K562 (cell line): ENCODE results near the gene ADAT3. TPM values are rescaled to one million over a fixed set of nuclear protein-coding genes. Genes with fewer than 3 reads are reported as not detected.

Experiments used
- ARNT ChIP-seq, 2 experiments: fragments of 450-650 bp; IDR thresholded peaks; 2 replicates each; pipeline ENCODE4 v1.6.1; 2016; ENCODE audit warnings: mild to moderate bottlenecking in 1 of 2
- CEBPB ChIP-seq: fragments of 450-650 bp; IDR thresholded peaks from 2 replicates; pipeline ENCODE4 v1.6.1; 2016; ENCODE audit warnings: missing genetic modification characterization, missing compliant biosample characterization
- CHD2 ChIP-seq: IDR thresholded peaks from 2 replicates; pipeline ENCODE4 v1.6.1; 2011; ENCODE audit warnings: low read depth, low read length
- EGR1 ChIP-seq: fragments of 450-650 bp; conservative IDR thresholded peaks from 2 replicates; pipeline ENCODE4 v1.6.1; 2017; ENCODE audit warnings: mild to moderate bottlenecking
- ETS1 ChIP-seq: conservative IDR thresholded peaks from 2 replicates; pipeline ENCODE4 v1.6.1; 2011; ENCODE audit warnings: low read depth, mild to moderate bottlenecking, low read length; ENCODE audit not compliant: control insufficient read depth
- GABPA ChIP-seq: fragments of 200-800 bp; sonication (Bioruptor generic); conservative IDR thresholded peaks from 2 replicates; pipeline ENCODE4 v1.6.1; 2016; ENCODE audit warnings: low read depth, missing genetic modification characterization, missing compliant biosample characterization
- HMG20B ChIP-seq: fragments of 250-450 bp; sonication (Bioruptor Pico); IDR thresholded peaks from 2 replicates; pipeline ENCODE4 v1.5.0; 2021; ENCODE audit warnings: mild to moderate bottlenecking
- ILF3 ChIP-seq: fragments of 450-650 bp; IDR thresholded peaks from 2 replicates; pipeline ENCODE4 v1.6.1; 2018; ENCODE audit warnings: antibody characterized with exemption, mild to moderate bottlenecking, moderate library complexity, borderline replicate concordance
- MCM7 ChIP-seq, 2 experiments: fragments of 450-650 bp; IDR thresholded peaks; 2 replicates each; pipeline ENCODE4 v1.6.1; 2016 to 2018
- MYNN ChIP-seq, 2 experiments: sonication (generic); formaldehyde crosslinking in 1 of 2; IDR thresholded peaks; 2 replicates each; pipeline versions ENCODE4 v1.5.0 to v1.6.1; 2016 to 2020; ENCODE audit warnings: antibody characterized with exemption in 1 of 2, missing genetic modification reagents in 1 of 2
- PHB ChIP-seq: fragments of 250-450 bp; sonication (Bioruptor Pico); IDR thresholded peaks from 2 replicates; pipeline ENCODE4 v1.5.0; 2021
- RBFOX2 ChIP-seq: fragments of 200-400 bp; formaldehyde crosslinking; IDR thresholded peaks from 2 replicates; pipeline ENCODE4 v1.6.1; 2017; ENCODE audit warnings: low read depth, mild to moderate bottlenecking, low read length, moderate library complexity
- SMARCC2 ChIP-seq: fragments of 450-650 bp; IDR thresholded peaks from 2 replicates; pipeline ENCODE4 v1.6.1; 2017; ENCODE audit warnings: antibody characterized with exemption, moderate library complexity, mild to moderate bottlenecking, low read depth
- TRIM28 ChIP-seq: fragments of 450-650 bp; IDR thresholded peaks from 2 replicates; pipeline ENCODE4 v1.6.1; 2017
- VEZF1 ChIP-seq: fragments of 200-800 bp; sonication (Bioruptor generic); IDR thresholded peaks from 2 replicates; pipeline ENCODE4 v1.6.1; 2017; ENCODE audit warnings: missing genetic modification characterization, missing compliant biosample characterization
- ZKSCAN1 ChIP-seq: fragments of 150-350 bp; IDR thresholded peaks from 2 replicates; pipeline ENCODE4 v1.6.1; 2016; ENCODE audit warnings: low read depth, low read length
- ZNF12 ChIP-seq: sonication (generic); formaldehyde crosslinking; IDR thresholded peaks from 2 replicates; pipeline ENCODE4 v1.4.0; 2020; ENCODE audit warnings: mild to moderate bottlenecking, missing genetic modification reagents
- ZNF133 ChIP-seq: fragments of 250-450 bp; sonication (Bioruptor Pico); IDR thresholded peaks from 2 replicates; pipeline ENCODE4 v1.4.0; 2020; ENCODE audit warnings: mild to moderate bottlenecking
- ZNF174 ChIP-seq: fragments of 250-450 bp; sonication (Bioruptor Pico); IDR thresholded peaks from 2 replicates; pipeline ENCODE4 v1.4.0; 2020; ENCODE audit warnings: mild to moderate bottlenecking
- ZNF57 ChIP-seq: fragments of 450-650 bp; formaldehyde crosslinking; IDR thresholded peaks from 2 replicates; pipeline ENCODE4 v1.4.0; 2020; ENCODE audit warnings: mild to moderate bottlenecking, moderate library complexity
- polyA plus RNA-seq, 8 experiments: library from polyadenylated mRNA; depleted of rRNA in 4 of 8; stranded (reverse) in 5 of 8; unstranded in 3 of 8; fragments of >200 nt; fragmentation: Nextera tagmentation in 2 of 8; fragmentation: Illumina TruSeq in 1 of 8; extraction: Ambion mirVana in 2 of 8; extraction: Trizol in 1 of 8; gene quantifications; 2 replicates each; pipeline versions ENCODE4 v1.2.1 to v1.2.3, GENCODE V29; 2011 to 2014; ENCODE audit warnings: inconsistent platforms in 1 of 8, missing spikeins in 1 of 8
- total RNA-seq, 7 experiments: library from RNA; depleted of rRNA in 6 of 7; stranded (reverse); fragments of >200 nt in 6 of 7; fragmentation: Illumina TruSeq in 2 of 7; extraction: Trizol in 2 of 7; gene quantifications; 2 replicates each; pipeline versions ENCODE4 v1.2.1 to v1.2.3, GENCODE V29; 2011 to 2021; ENCODE audit warnings: low replicate concordance in 1 of 7
- TF ChIP-seq, protein P1 (sequence below): fragments of 450-650 bp; IDR thresholded peaks from 2 replicates; pipeline ENCODE4 v1.6.1; 2017; ENCODE audit warnings: antibody characterized with exemption, mild to moderate bottlenecking
- TF ChIP-seq, protein P2 (sequence below), 2 experiments: fragments of 450-650 bp; conservative IDR thresholded peaks; 2 replicates each; pipeline ENCODE4 v1.6.1; 2017; ENCODE audit warnings: mild to moderate bottlenecking in 2 of 2, moderate library complexity in 2 of 2

The ADAT3 gene
- total and polyA plus RNA-seq, 9 of the 15 experiments (the other 6 are each of a cell fraction or from before 2014, with no cell fraction given) = 0.67 to 15.6 (median 7.8) TPM; not detected in 4

- TF ChIP-seq, protein P1, sequence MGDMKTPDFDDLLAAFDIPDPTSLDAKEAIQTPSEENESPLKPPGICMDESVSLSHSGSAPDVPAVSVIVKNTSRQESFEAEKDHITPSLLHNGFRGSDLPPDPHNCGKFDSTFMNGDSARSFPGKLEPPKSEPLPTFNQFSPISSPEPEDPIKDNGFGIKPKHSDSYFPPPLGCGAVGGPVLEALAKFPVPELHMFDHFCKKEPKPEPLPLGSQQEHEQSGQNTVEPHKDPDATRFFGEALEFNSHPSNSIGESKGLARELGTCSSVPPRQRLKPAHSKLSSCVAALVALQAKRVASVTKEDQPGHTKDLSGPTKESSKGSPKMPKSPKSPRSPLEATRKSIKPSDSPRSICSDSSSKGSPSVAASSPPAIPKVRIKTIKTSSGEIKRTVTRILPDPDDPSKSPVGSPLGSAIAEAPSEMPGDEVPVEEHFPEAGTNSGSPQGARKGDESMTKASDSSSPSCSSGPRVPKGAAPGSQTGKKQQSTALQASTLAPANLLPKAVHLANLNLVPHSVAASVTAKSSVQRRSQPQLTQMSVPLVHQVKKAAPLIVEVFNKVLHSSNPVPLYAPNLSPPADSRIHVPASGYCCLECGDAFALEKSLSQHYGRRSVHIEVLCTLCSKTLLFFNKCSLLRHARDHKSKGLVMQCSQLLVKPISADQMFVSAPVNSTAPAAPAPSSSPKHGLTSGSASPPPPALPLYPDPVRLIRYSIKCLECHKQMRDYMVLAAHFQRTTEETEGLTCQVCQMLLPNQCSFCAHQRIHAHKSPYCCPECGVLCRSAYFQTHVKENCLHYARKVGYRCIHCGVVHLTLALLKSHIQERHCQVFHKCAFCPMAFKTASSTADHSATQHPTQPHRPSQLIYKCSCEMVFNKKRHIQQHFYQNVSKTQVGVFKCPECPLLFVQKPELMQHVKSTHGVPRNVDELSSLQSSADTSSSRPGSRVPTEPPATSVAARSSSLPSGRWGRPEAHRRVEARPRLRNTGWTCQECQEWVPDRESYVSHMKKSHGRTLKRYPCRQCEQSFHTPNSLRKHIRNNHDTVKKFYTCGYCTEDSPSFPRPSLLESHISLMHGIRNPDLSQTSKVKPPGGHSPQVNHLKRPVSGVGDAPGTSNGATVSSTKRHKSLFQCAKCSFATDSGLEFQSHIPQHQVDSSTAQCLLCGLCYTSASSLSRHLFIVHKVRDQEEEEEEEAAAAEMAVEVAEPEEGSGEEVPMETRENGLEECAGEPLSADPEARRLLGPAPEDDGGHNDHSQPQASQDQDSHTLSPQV = no peak
- TF ChIP-seq SMARCC2 (no peak), HMG20B (CRISPR knock-in tag) (no peak), ZNF174 (no peak), ZKSCAN1 (no peak), ILF3 (no peak), CEBPB (tag) (no peak), ZNF133 (no peak), ARNT (IDR thresholded peaks at IDR 0.05) (no peak), EGR1 (peak; percentile 10; the same call in 1 of the 2 replicates), PHB (no peak), TRIM28 (no peak), GABPA (tag) (peak; percentile 23; the same call in 1 of the 2 replicates), RBFOX2 (peak; percentile 13), ZNF57 (CRISPR knock-in tag) (no peak), ETS1 (0 out of 2 replicates have a peak, but pooled peaks have one; percentile 39), CHD2 (no peak), MYNN (IDR thresholded peaks at IDR 0.05) (no peak), MYNN (CRISPR knock-in tag; IDR thresholded peaks at IDR 0.05) (no peak), MCM7 (IDR thresholded peaks at IDR 0.05) (no peak), ZNF12 (CRISPR knock-in tag) (peak; percentile 13; the same call in 1 of the 2 replicates), VEZF1 (CRISPR knock-in tag) (0 out of 2 replicates have a peak, but pooled peaks have one; percentile 3)
- TF ChIP-seq, protein P2, sequence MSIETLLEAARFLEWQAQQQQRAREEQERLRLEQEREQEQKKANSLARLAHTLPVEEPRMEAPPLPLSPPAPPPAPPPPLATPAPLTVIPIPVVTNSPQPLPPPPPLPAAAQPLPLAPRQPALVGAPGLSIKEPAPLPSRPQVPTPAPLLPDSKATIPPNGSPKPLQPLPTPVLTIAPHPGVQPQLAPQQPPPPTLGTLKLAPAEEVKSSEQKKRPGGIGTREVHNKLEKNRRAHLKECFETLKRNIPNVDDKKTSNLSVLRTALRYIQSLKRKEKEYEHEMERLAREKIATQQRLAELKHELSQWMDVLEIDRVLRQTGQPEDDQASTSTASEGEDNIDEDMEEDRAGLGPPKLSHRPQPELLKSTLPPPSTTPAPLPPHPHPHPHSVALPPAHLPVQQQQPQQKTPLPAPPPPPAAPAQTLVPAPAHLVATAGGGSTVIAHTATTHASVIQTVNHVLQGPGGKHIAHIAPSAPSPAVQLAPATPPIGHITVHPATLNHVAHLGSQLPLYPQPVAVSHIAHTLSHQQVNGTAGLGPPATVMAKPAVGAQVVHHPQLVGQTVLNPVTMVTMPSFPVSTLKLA (conservative IDR thresholded peaks at IDR 0.05) = no peak
Measured at GRCh38 chr19:1872807-1873523, 32.2 kb upstream of the ADAT3 start (continued).
